HG03460 (cell line): Measurements from ENCODE around the gene DTNB.
"Not testable (repeated sequence)": the region's sequence is repeated elsewhere in the genome, so short reads cannot be mapped to it uniquely, and the experiment has no call there.

Experiments
- ATAC-seq: cut with Tn5 transposase; IDR thresholded peaks from one replicate; pipeline ENCODE4 v1.9.1; 2021; ENCODE audit not compliant: unreplicated experiment

DTNB gene

DNA sequence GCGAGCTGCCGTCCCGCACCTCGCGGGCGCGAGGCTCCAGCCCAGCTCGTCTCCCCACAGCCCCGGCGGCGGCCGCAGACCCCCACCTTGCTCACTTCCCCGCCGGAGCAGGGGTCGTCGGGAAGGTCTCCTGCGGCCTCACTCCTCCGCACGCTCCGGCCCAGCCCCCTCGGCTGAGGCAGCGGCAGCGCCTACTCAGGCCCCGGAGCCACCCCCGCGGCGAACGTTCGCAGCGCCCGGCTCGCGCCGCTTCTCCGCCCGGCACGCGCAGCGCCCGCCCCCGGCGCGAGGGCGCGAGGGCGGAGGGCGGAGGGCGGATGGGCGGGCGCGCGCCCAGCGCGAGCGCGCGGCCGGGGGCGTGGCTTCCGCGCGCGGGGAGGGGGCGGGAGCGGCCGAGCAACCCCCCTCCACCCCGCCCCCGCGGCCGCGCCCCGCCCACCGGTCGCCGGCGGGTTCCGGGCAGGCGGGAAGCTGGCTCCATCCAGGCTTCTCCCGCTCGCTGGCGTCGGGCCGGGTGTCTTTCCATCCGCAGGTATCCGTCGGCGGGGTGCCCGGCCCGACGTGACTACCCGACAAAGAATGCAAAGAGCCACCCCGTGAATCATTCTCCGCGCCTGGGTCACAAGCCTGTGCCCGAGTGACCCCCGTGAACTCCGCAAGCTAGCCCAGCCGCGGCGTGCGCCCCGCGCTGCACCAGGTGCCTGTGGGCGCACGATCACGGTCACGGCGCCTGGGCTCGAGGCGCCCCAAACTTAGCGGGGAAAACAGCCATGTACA, at the start of gene DTNB:
Gene DTNB (minus strand): TSS at position 278 of the 777 bp plus-strand sequence. CDS start 20,917 bp downstream, outside the sequence.
- peak; percentile 50 for ATAC-seq

DNA sequence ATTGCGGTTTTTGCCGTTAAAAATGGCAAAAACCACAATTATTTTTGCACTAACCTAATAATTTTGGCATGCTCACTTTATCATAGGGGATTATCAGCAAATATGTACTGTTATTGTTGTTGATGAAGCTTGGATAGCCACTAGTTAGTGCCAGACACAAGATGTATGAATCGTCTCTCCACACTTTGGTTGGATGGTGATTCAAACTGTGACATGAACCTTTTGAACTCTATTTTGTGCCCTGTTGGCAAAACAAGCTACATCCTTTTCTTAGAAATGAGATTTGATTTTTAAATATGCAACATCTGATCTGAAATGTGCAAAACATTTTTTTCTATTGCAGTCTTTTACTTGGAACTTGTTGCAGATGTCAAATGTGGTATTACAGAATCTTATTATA, 48.8 kb upstream of the DTNB start:
- no peak for ATAC-seq

DNA sequence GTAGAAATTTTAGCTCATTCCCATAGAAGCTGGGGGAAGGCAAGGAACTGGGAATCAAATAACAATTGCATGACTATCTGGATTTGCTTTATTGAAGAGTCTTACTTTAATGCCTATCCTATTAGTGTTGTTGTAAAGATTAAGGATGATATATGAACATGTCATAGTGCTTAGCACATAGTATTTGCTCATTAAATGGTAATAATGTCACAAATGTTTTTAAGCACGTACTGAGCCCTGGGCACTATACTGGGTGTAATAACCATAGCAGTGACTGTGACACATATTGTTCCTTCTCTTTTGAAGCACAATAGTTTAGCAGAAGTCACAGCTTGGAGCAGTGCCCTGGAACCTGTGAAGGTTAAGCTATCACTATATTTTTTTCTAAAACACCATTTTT, 47.2 kb upstream of the DTNB start:
- ATAC-seq = no peak

DNA sequence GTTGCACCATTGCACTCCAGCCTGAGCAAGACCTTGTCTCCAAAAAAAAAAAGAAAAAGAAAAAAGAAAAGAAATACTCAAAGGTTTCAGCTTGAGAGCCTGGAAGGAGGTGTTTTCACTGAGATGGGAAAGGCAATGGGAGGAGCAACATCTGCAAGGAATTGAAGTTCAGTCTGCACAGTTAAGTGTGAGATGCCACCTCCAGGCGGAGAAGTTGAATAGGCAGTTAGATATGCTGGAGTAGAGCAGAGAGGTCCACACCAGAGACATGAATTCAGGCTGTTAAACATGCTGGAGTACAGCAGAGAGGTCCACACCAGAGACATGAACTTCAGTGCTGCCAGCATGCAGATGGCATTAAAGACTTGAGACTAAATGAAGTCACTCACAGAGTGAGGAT, 41.4 kb upstream of the DTNB start:
- no peak for ATAC-seq

DNA sequence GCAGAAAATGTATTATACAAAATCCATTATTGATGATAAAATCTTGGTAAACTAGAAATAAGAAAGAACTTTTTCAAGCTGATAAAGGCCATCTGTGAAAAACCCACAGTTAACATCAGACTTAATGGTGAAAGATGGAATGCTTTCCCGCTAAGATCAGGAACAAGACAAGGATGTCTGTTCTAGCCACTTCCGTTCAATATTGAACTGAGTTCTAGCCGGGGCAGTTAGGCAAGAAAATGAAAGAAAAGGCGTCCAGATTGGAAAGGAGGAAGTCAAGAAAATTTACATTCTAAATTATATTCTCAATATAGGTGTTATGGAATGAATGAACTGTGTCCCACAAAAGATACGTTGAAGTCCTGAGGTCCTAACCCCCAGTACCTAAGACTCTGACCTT, 39.1 kb upstream of the DTNB start:
- no peak for ATAC-seq

DNA sequence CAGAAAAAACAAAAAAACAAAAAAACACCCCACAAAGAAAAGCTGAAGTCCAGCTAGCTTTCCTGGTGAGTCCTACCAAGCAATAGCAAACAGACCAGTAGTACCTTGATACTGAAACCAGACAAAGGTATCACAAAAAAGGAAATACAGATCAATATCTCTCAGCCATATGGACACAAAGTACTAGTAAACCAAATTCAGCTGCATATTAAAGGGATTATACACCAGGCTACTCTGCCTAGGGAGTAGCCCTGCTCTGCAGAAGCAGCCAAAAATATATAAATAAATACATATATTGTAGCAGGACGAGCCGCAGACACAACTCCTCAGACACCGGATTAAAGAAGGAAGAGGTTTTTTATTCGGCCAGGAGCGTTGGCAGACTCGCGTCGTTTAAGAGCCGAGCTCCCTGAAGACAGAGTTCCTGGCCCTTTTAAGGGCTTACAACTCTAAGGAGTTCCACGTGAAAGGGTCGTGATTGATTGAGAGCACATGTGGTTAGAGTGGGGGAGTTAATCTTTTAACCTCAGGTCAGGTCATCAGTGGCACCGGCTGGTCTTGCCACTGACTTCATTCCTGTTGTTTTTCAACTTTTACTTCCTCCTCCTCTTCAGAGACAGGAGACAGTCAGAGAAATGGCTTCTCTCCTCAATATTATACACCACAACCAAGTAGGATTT, 38.4 kb upstream of the DTNB start:
- ATAC-seq = no peak

DNA sequence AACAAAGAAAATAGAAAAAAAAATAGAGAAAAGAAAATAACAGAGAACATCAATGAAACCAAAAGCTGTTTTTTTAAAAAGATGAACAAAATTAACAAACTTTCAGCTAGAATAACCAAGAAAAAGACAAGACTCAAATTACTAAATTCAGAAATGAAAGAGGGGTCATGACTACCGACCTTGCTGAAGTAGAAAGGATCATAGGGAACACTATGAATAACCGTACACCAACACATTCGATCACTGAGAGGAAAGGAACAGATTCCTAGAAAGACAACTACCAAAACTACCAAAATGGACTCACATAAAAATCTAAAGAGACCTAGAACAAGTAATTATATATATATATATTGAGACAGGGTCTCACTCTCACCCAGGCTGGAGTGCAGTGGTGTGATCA, 37.4 kb upstream of the DTNB start:
- ATAC-seq = no peak

DNA sequence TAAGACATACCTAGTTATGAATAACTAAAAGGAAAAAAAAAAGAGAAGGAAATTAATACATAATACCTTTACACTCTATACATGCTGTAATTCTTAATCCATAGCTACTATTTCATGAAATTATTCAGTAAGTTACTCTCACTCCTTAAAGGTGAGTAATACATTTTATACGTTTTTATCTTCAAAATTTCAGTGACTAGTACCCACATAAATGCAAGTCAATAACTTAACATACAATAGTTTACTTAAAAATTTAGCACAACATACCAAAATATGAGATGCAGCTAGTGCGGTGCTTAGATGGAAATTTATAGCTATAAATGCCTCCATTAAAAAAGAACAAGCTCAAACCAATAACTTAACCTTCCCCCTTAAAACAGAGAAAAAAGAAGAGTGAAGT, 36.0 kb upstream of the DTNB start:
- ATAC-seq = no peak

DNA sequence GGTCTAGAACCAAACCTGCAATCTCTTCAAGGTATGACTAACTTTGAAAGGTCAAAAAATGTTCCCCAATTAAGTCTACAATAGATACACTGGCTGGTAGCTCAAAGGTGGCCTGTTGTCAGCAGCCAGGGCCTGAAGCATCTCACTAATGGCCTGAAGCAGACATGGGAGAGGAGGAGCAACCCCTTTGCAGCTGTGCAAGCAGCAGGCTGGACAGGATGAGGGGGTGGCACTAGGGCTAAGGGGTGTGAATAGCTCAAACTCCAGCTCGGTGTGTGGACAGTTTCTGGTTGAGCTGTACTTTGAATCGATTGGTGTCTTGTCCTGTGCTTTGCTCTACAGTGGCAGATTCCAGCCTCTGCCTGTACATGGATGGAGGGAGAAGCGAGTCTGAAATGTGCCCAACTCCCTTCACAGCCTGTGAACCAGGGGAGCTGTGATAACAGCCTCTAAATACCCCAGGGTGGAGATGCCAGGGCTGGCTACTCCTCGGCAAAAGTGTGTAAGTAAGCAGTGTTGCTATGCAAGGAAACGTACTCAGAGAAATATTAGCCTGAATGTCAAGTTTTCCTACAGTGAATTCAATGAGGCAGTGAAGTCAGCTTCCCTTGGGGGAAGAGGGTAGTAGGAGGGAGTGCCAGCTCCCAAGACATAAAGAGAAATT, 34.7 kb upstream of the DTNB start:
- ATAC-seq = no peak

DNA sequence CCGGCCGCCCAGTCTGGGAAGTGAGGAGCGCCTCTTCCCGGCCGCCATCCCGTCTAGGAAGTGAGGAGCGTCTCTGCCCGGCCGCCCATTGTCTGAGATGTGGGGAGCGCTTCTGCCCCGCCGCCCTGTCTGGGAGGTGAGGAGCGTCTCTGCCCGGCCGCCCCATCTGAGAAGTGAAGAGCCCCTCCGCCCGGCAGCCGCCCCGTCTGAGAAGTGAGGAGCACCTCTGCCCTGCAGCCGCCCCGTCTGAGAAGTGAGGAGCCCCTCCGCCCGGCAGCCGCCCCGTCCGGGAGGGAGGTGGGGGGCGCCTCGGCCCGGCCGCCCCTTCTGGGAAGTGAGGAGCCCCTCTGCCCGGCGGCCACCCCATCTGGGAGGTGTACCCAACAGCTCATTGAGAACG, 32.2 kb upstream of the DTNB start:
- ATAC-seq = not testable (repeated sequence)

DNA sequence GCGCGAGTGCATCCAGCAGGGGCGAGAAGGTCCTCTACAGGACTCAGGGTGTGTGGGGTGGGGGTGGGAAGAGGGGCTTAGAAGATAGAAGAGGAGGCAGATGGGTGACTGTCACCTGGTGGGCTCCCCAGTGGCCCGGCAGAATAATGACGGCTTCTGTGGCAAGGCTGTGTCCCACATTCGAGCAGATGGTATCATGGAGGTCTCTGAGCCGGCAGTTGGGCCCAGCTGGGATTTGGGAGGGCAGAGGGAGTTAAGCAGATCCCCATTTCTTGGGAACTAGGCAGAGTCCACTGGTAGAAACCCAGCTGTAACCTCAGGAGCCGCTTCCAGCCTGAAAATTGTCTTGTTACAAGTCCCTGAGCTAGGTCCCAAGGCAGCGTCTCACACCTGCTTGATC, 28.4 kb upstream of the DTNB start:
- no peak for ATAC-seq

DNA sequence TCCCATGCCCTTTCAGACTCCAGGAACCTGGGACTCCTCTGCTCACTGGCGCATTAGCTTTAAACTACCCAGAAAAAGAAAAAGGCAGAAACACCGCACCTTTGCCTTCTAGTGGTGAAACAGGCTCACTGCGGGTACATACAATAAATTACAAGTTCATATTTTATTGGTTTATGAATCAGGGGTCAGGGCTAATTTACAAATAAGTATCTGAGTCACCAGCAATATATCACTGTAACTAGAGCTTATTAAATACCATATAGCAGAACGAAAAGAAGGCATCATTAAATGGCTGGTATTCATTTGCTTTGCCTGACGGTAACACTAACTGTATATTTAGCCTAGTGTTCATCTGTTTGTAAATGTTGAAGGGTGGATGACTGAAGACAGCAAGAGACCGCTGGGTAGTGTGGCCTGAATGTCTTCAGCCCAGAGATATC, 26.9 kb upstream of the DTNB start:
- ATAC-seq = no peak

DNA sequence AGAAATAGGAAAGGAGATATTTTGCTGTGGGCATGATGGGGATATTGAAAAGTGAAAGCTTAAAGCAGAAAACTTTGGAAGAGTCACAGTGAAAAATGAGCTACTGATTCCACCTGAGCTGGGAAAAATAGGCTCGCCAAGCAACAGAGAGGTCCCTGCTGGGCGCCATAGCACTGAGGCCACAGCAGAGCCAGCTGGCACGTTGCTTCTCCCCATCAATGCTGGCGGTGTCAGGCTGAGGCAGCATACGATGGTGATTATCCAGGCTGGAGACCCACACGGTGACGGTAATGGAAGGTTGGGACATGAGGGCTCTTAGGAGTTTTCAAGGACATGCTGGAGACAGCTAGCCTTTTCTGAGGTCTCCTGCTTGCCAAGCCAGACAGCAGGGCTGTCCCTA, 25.8 kb upstream of the DTNB start:
- ATAC-seq = no peak

DNA sequence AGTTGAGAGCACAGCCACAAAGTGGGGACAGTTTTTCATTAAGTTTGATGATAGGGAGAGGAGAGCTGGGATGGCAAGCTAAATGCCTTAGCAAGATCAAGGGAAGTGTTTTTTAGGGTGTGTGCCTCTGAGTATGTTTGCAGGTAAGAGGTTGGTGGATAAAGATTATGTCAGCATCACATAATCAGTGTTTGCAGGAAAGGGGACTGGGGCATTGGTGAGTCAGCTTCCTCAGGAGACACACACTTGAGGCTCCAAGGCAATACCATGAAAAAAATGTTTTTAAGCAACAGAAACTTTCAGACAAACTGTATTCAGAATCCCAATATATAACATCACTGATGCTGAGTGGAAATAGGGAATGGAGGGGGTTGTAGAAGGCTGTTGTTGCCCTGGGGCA, 25.4 kb upstream of the DTNB start:
- ATAC-seq = no peak

DNA sequence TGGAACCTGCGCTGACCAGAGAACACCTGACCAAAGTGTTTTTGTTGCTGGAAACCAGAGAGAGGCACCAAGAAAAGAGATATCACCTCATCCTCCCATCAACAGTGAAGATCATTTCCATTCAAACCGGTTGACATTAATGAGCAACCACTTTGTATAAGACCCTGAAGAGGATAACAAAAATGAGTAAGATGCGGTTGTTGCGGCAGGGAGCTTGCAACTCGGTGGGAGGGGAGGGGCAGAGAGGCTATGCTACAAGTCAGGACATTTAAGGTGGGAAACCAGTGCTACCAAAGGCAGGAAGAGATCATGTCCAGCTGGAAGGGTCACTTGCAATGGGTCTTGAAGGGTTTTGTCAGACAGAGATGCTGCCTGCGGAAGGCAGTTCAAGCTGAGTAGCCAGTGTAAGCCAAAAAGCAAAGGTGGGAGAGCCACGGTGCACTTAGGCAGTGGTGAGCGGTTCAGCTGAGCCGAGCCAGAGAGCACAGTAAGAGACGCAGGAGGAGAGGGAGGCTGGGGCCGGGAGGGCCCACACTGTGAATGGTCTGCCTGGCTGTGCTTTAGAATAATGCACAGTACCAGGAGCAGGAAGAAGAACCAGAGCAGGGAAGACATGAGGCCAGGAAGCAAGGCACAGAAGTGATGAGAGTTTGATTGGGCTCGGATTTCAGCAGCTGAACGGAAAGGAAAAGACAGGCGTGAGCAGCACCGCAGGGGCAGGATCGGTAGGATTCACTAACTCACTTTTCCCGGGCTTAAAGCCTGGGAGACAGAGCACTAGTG, 24.4 kb upstream of the DTNB start:
- no peak for ATAC-seq

DNA sequence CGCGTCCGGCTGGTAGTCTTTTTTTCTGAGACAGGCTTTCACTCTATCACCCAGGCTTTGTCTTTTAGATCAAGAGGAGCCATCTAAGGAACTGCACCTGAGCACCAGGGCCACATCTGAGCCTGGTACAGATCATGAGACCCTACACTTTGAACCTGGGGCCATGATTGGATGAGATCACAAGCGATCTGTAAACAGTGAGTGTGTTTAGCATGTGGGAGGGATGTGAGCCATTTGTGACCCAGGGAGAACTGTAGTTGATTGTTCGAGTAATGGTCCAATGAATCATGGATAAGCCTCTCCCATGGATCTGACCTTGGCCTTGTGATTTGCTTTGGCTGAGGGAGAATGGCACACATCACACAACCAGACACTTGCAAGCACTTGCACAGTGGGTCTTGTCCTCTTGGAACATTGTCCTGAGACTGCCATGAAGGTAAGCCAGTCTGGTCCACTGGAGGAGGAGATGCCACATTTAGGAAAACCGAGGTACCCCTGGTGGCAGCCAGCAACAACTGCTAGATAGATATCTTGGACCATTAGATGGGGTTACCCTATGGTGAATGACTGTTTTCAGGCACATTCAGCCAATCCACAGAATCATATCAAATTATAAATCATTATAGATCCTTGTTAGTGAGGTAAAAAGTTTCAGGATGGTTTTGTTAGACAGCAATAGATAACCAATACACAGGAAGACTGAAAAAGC, 19.5 kb upstream of the DTNB start:
- ATAC-seq = no peak

DNA sequence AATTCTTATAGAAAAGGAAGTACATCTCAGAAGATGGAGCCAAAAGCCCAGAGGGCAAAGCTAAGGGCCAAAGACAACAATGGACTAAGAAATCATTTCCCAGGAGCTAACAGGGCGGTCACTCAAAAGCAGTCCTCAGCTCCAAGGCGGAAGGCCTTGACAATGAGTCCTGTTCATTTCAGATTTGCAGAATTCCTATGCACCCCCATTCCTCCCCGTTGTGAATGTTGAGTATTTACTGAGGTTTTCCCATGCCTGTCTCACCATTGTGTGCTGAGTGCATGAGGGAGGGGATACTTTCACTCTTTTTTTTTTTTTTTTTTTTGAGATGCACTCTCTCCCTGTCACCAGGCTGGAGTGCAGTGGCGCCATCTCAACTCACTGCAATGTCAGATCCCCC, 18.8 kb upstream of the DTNB start:
- ATAC-seq = no peak

DNA sequence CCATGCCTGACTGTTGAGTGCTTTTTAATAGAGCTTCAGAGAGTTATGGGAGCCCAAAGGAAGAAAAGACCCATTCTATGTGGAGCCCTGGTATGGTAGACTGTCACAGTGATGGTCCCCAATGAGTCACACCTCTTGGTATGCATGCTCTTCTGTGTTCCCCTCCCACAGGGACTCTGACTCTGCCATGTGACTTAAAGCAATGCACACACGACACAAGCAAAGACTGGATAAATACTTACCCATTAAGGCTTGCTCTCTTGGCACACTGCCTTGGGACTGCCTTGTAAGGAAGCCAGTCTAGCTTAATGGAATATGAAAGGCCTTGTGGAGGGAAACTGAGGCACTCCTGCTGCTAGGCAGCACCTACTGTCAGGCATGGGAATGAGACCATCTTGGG, 16.7 kb upstream of the DTNB start:
- no peak for ATAC-seq

DNA sequence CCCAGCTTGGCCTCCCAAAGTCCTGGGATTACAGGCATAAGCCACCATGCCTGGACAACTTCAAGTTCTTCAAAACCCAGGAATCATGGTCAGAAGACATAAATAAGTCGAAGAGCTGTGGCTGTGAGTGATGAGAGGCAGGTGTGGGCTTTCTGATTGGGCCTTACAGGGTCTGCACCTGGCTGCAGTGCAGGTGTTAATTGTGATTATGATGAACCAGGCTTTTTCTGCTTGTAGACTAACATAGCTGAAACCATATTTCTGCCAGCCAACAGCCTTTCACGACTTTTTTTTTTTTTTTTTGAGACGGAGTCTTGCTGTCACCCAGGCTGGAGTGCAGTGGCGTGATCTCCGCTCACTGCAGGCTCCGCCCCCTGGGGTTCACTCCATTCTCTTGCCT, 14.9 kb upstream of the DTNB start:
- no peak for ATAC-seq

DNA sequence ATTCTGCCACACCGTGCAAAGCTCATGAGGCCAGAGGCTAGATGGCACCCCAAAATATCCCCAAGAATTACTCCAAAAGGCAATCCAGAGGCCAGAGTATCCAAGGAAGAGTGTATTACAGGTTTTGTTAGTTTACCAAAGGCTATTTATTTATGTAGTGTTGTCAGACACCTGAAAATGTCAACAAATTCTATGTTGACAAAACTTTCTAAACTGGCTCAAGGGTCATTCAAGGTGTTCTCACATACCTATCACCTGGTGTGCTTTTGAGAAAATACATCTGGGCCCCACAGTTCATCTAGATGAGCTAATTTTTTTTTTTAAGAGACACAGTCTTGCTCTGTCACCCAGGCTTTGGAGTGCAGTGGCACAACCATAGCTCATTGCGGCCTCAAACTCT, 12.4 kb upstream of the DTNB start:
- ATAC-seq = no peak
